WTC11 (cell line): ENCODE data around the gene KIT.

Experiments used
- CTCF ChIP-seq: fragments of 200-600 bp; IDR thresholded peaks from 2 replicates; pipeline ENCODE4 v1.8.0; 2022; ENCODE audit warnings: antibody characterized with exemption
- TEAD4 ChIP-seq: sonication (generic); formaldehyde crosslinking; IDR thresholded peaks from 2 replicates; pipeline ENCODE4 v1.8.0; 2022; ENCODE audit warnings: mild to moderate bottlenecking, missing genetic modification reagents
- USF2 ChIP-seq: sonication (generic); formaldehyde crosslinking; IDR thresholded peaks from 2 replicates; pipeline ENCODE4 v1.8.1; 2023; ENCODE audit warnings: mild to moderate bottlenecking, missing genetic modification reagents, moderate library complexity
- ZNF423 ChIP-seq: fragments of 250-450 bp; sonication (Bioruptor Pico); IDR thresholded peaks from 2 replicates; pipeline ENCODE4 v2.1.2; 2022; ENCODE audit warnings: mild to moderate bottlenecking, moderate library complexity

- TF ChIP-seq CTCF: no peak
- no peak for TF ChIP-seq ZNF423 (CRISPR knock-in tag)
- no peak for TF ChIP-seq USF2 (CRISPR knock-in tag)
- TF ChIP-seq TEAD4 (CRISPR knock-in tag): no peak
These were observed 56.9 kb downstream of the KIT start for GRCh38 chr4:54714631-54715030.
